ENCODE measurements around the gene BID. TPM values are rescaled to one million over a fixed set of nuclear protein-coding genes. Genes with fewer than 3 reads are reported as not detected.

BID gene
- total RNA-seq, 1 experiment from 2014 or later = 23.2 TPM

DNA sequence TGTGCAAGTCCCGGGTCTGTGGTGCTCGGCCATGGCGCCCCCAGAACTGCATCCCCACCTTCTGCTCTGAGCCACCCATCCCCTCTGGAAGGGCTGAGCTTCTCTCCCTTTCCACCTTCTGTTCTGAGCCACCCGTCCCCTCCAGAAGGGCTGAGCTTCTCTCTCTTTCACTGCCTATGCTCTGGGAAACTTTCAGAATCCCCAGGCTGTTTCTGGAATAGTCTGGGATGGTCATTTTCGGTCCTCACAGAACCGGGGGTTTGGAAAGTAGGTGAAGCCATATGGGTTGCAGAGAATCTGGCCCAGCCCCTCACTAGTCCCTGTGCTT lies 3.4 kb upstream of the BID start:
- H3K4me1 Mint-ChIP-seq = peaks cover 28 to 34% of the 10 kb centered on the region in 2 experiments
- Histone ChIP-seq H3K9me3 (ENCODE audit: control insufficient read depth, low read depth, low read length) (no peaks in the 10 kb centered on the region), H3K4me1 (ENCODE audit: insufficient read depth, low read length) (peaks cover 5% of the 10 kb centered on the region; the same call in 1 of the 2 replicates), H2BK120ac (ENCODE audit: low read depth, low read length, poor library complexity, severe bottlenecking) (no peak overlapping the region), H3K9ac (ENCODE audit: extremely low read depth, insufficient read length, low read length) (no peak overlapping the region), H4K20me1 (ENCODE audit: control insufficient read depth, insufficient read depth, insufficient read length) (no peaks in the 10 kb centered on the region), H3K27me3 (ENCODE audit: insufficient read depth, low read length) (no peaks in the 10 kb centered on the region), H3K4ac (ENCODE audit: low read depth, low read length) (no peak overlapping the region), H2BK20ac (ENCODE audit: low read depth, low read length, poor library complexity, severe bottlenecking) (no peak overlapping the region), H4K8ac (replicated peaks; ENCODE audit: insufficient read length, low read depth, low read length) (no peak overlapping the region), H3K27ac (ENCODE audit: insufficient read length, low read depth, low read length) (no peak overlapping the region), H3K79me2 (ENCODE audit: insufficient read depth, low read length) (0 out of 2 replicates have a peak, but pooled peaks cover 2% of the 10 kb centered on the region), H3K4me2 (ENCODE audit: insufficient read depth, insufficient read length, low read length) (no peak overlapping the region), H3K56ac (ENCODE audit: insufficient read length, low read depth, low read length) (no peak overlapping the region), H2BK15ac (ENCODE audit: low read depth, low read length) (no peak overlapping the region), H3K18ac (ENCODE audit: insufficient read length, low read depth, low read length) (no peak overlapping the region), H2BK5ac (ENCODE audit: insufficient read length, low read length) (no peak overlapping the region), H2AK5ac (ENCODE audit: insufficient read length, low read length) (no peak overlapping the region), H4K5ac (ENCODE audit: insufficient read length, low read depth, low read length) (no peak overlapping the region), H2AFZ (ENCODE audit: low read length) (no peak overlapping the region), H2BK12ac (ENCODE audit: insufficient read length, low read depth, low read length) (no peak overlapping the region), H3T11ph (ENCODE audit: low read length) (no peak overlapping the region), H3K23ac (ENCODE audit: insufficient read length, low read depth, low read length) (no peak overlapping the region), H3K79me1 (ENCODE audit: insufficient read depth, low read depth, low read length, poor library complexity, severe bottlenecking) (no peaks in the 10 kb centered on the region), H4K91ac (ENCODE audit: insufficient read length, low read depth, low read length) (no peak overlapping the region), H3K23me2 (ENCODE audit: insufficient read length, low read depth, low read length, poor library complexity, severe bottlenecking) (peaks cover 11% of the 10 kb centered on the region), H3K14ac (ENCODE audit: insufficient read depth, low read length) (no peak overlapping the region; the same call in 1 of the 2 replicates)
- no CpG with 5 or more reads among the region's 6 CpGs for WGBS (ENCODE audit: extremely low coverage, insufficient read length, low lambda C conversion rate)
- DNase-seq = no peak
- H3K9me3 Mint-ChIP-seq = no peaks in the 10 kb centered on the region; a peak in 2 of 5 replicates
- peaks cover 0 to 4% (median 0%) of the 10 kb centered on the region in 3 experiments; a peak in 2 of 7 replicates for H3K36me3 Mint-ChIP-seq (ENCODE audit: insufficient read depth in 1 of 3, low read depth in 3 of 3)
- peaks cover 35% of the 10 kb centered on the region for H3K27me3 Mint-ChIP-seq (ENCODE audit: low read depth)
- TF ChIP-seq, protein P1, sequence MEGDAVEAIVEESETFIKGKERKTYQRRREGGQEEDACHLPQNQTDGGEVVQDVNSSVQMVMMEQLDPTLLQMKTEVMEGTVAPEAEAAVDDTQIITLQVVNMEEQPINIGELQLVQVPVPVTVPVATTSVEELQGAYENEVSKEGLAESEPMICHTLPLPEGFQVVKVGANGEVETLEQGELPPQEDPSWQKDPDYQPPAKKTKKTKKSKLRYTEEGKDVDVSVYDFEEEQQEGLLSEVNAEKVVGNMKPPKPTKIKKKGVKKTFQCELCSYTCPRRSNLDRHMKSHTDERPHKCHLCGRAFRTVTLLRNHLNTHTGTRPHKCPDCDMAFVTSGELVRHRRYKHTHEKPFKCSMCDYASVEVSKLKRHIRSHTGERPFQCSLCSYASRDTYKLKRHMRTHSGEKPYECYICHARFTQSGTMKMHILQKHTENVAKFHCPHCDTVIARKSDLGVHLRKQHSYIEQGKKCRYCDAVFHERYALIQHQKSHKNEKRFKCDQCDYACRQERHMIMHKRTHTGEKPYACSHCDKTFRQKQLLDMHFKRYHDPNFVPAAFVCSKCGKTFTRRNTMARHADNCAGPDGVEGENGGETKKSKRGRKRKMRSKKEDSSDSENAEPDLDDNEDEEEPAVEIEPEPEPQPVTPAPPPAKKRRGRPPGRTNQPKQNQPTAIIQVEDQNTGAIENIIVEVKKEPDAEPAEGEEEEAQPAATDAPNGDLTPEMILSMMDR (conservative IDR thresholded peaks at IDR 0.05) = no peak
- H3K27ac Mint-ChIP-seq = no peak overlapping the region; a peak in 1 of 7 replicates
- no peak overlapping the region for H3K4me3 Mint-ChIP-seq

Data from H9 (cell line).